CD4-positive, alpha-beta memory T cell (primary cell): ENCODE measurements around the gene THRA. TPM values are rescaled to one million over a fixed set of nuclear protein-coding genes. Genes with fewer than 3 reads are reported as not detected.
A peak's percentile ranks its signal among the peaks of the same experiment; 100 is the strongest.

ENCODE experiments used
- CTCF ChIA-PET: fragments of 350-600 bp; sonication (Branson Sonifier 250); formaldehyde crosslinking; loops from one replicate; lab custom pipeline; 2021; ENCODE audit warnings: inconsistent platforms; ENCODE audit not compliant: partially characterized antibody; lab: Charles Lee
- POLR2A ChIA-PET: fragments of 350-600 bp; sonication (Branson Sonifier 250); formaldehyde crosslinking; loops from one replicate; lab custom pipeline; 2021; ENCODE audit not compliant: partially characterized antibody; lab: Charles Lee
- DNase-seq, 5 donors: peaks; one replicate each; pipeline versions ENCODE4 v3.0.0 to v3.0.0-alpha.2; 2020 to 2022; ENCODE audit warnings: mixed read lengths in 1 of 5
- H3K27ac ChIP-seq: one replicate; pipeline ENCODE4 v1.7.0; 2013; ENCODE audit warnings: low read depth, low read length
- H3K27me3 ChIP-seq: 2 replicates; pipeline ENCODE4 v1.7.0; 2013; ENCODE audit warnings: mild to moderate bottlenecking, low read length, moderate library complexity; ENCODE audit not compliant: insufficient read depth
- H3K36me3 ChIP-seq: 2 replicates; pipeline ENCODE4 v1.7.0; 2013; ENCODE audit warnings: mild to moderate bottlenecking, low read length, moderate library complexity; ENCODE audit not compliant: insufficient read depth
- H3K4me1 ChIP-seq: 2 replicates; pipeline ENCODE4 v1.7.0; 2013; ENCODE audit warnings: mild to moderate bottlenecking, low read length, moderate library complexity; ENCODE audit not compliant: insufficient read depth
- H3K4me3 ChIP-seq, 2 donors: one replicate each; pipeline ENCODE4 v1.7.0; 2013; ENCODE audit warnings: low read length in 2 of 2, mild to moderate bottlenecking in 1 of 2
- H3K9me3 ChIP-seq, 2 donors: one replicate each; pipeline ENCODE4 v1.7.0; 2013; ENCODE audit warnings: low read length in 2 of 2, control low read depth in 1 of 2; ENCODE audit not compliant: control insufficient read depth in 1 of 2
- H3K27ac Mint-ChIP-seq, 7 donors: one replicate each; pipeline ENCODE4 v1.8.0; 2020 to 2021; ENCODE audit warnings: mixed read lengths in 7 of 7, mild to moderate bottlenecking in 6 of 7, inconsistent platforms in 3 of 7, moderate library complexity in 3 of 7
- H3K27me3 Mint-ChIP-seq, 2 donors: one replicate each; pipeline ENCODE4 v1.8.0; 2020 to 2021; ENCODE audit warnings: mixed read lengths in 2 of 2
- H3K36me3 Mint-ChIP-seq, 2 donors: one replicate each; pipeline ENCODE4 v1.8.0; 2020 to 2021; ENCODE audit warnings: mixed read lengths in 2 of 2, inconsistent platforms in 1 of 2, mild to moderate bottlenecking in 1 of 2
- H3K4me1 Mint-ChIP-seq, 4 donors: one replicate each; pipeline ENCODE4 v1.8.0; 2020 to 2021; ENCODE audit warnings: mixed read lengths in 4 of 4, mild to moderate bottlenecking in 1 of 4
- H3K4me3 Mint-ChIP-seq, 8 donors: one replicate each; pipeline ENCODE4 v1.8.0; 2020 to 2021; ENCODE audit warnings: mixed read lengths in 8 of 8, mild to moderate bottlenecking in 7 of 8, moderate library complexity in 6 of 8, inconsistent platforms in 3 of 8
- H3K9me3 Mint-ChIP-seq, 8 donors: one replicate each; pipeline ENCODE4 v1.8.0; 2020 to 2021; ENCODE audit warnings: mixed read lengths in 8 of 8, mild to moderate bottlenecking in 5 of 8, inconsistent platforms in 3 of 8, moderate library complexity in 1 of 8
- intact Hi-C: fragments of 100-400 bp; cut with micrococcal nuclease; formaldehyde crosslinking; loops from one replicate; pipeline ENCODE4 v1.15.1; 2023
- polyA plus RNA-seq, 2 donors: library from polyadenylated mRNA; unstranded; fragments of 300-500 nt; fragmentation: Illumina TruSeq; gene quantifications; one replicate each; pipeline ENCODE4 v1.2.3, GENCODE V29; 2021
- total RNA-seq, 2 experiments: library from RNA; stranded (reverse); gene quantifications; one replicate each; pipeline ENCODE4 v1.2.3, GENCODE V29; 2021

Gene THRA
- total and polyA plus RNA-seq, 4 experiments from 2014 or later, result 5.8 to 41.3 (median 23.9) TPM

DNA sequence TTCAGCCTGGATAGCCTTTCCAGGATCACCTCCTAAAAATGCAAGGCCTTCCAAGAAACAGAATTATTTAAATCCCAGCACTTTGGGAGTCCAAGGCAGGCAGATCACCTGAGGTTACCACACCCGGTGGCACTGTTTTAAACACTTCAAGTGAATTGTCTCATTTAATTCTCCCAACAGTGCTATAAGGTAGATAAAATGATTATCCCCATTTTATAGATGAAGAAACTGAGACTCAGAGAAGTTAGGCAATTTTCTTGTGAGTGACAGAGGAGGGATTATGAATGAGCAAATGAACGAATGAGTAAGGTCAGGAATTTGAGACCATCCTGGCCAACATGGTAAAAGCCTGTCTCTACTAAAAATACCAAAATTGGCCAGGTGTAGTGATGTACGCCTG, 16.8 kb downstream of the THRA start:
- H3K36me3 Mint-ChIP-seq, result peaks cover 21 to 38% of the 10 kb centered on the region in 2 donors
- peaks cover 10% of the 10 kb centered on the region for H3K36me3 ChIP-seq
- no peaks in the 10 kb centered on the region for H3K27me3 ChIP-seq
- H3K9me3 ChIP-seq, result no peaks in the 10 kb centered on the region
- ChIA-PET CTCF (interaction anchor here (1.2 to 26.4 kb wide), 3 partner anchors 15 to 70 kb away, joined by 3 to 543 read pairs (median 139); partner anchors contain the start of genes NR1D1 and THRA), POLR2A (no interaction called here)
- intact Hi-C loops, result no loop called here
- peaks cover 11 to 23% (median 18%) of the 10 kb centered on the region in 4 donors for H3K4me1 Mint-ChIP-seq
- no peak overlapping the region for H3K4me3 ChIP-seq
- no peak overlapping the region for H3K4me3 Mint-ChIP-seq
- H3K27ac ChIP-seq, result no peak overlapping the region
- H3K27me3 Mint-ChIP-seq, result no peaks in the 10 kb centered on the region
- peaks cover 17% of the 10 kb centered on the region for H3K4me1 ChIP-seq
- peak overlapping the region in 3 of 7 donors; percentile 25 to 30 (median 29) for H3K27ac Mint-ChIP-seq
- H3K9me3 Mint-ChIP-seq, result peaks cover 0 to 1% (median 0%) of the 10 kb centered on the region in 8 donors
- no peak for DNase-seq

DNA sequence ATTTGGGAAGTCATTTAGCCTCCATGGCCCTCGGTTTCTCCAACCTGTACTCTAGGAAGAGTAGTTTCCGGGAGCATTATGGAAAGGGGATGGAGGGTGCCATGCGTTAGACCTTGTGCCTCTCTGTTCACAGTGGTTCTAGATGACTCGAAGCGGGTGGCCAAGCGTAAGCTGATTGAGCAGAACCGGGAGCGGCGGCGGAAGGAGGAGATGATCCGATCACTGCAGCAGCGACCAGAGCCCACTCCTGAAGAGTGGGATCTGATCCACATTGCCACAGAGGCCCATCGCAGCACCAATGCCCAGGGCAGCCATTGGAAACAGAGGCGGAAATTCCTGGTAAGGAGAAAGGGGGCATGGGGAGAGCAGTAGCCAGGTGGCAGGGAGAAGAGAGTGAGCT, 21.7 kb downstream of the THRA start:
- DNase-seq, result peak in 1 of 5 donors; percentile 4
- Mint-ChIP-seq H3K27ac (peak overlapping the region in 2 of 7 donors; percentile 59 to 61), H3K9me3 (no peaks in the 10 kb centered on the region), H3K36me3 (peaks cover 28 to 49% of the 10 kb centered on the region in 2 donors), H3K4me1 (peaks cover 5 to 19% (median 9%) of the 10 kb centered on the region in 4 donors), H3K27me3 (no peaks in the 10 kb centered on the region), H3K4me3 (no peak overlapping the region)
- H3K36me3 ChIP-seq, result peaks cover 42% of the 10 kb centered on the region
- no peaks in the 10 kb centered on the region for H3K9me3 ChIP-seq
- H3K4me1 ChIP-seq, result peaks cover 5% of the 10 kb centered on the region
- intact Hi-C loops, result no loop called here
- no peak overlapping the region for H3K27ac ChIP-seq
- POLR2A ChIA-PET, result interaction anchor here (0.6 to 1.3 kb wide), 3 partner anchors 9 to 56 kb away, joined by 3 to 5 read pairs (median 5); partner anchors contain the start of gene CASC3
- H3K4me3 ChIP-seq, result no peak overlapping the region
- H3K27me3 ChIP-seq, result no peaks in the 10 kb centered on the region
- CTCF ChIA-PET, result interaction anchor here (0.7 to 3.6 kb wide), 8 partner anchors 10 to 116 kb away, joined by 3 to 54 read pairs (median 10); partner anchors contain the start of gene NR1D1

DNA sequence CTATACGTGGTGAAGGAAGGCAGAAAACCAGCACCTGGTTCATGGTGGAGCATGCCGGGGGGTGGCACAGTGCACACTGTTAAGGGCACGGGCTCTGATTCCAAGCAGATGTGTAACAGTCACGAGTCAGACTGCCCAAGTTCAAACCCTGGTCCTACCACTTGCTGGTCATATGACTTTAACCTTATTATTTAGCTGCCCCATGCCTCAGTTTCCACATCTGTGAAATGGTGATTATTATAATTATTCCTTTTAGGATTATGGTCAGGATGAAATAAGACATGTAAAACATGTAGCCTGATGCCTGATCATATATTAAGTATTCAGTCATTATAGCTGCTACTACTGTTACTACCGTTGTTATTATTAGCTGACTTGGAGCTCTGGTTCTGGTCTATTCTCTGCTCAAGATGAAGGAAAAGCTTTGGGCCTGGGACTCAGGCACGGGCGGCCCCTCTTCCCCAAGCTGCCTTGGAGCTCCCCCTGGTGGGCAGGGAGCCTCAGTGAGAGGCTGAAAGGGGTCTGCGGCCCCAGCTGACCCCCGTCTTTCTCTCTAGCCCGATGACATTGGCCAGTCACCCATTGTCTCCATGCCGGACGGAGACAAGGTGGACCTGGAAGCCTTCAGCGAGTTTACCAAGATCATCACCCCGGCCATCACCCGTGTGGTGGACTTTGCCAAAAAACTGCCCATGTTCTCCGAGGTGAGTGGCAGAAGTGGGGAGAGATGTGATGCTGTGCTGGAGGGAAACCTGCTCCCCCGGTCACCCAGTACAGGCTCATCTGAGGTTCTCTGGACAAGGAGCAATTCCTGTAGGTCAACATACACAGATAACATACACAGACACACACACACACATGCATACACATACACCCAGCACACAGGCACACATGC, 23.6 kb downstream of the THRA start:
- no peak overlapping the region for H3K27ac ChIP-seq
- H3K36me3 Mint-ChIP-seq, result peaks cover 28 to 58% of the 10 kb centered on the region in 2 donors
- H3K4me1 ChIP-seq, result peaks cover 5% of the 10 kb centered on the region
- H3K27ac Mint-ChIP-seq, result peak overlapping the region in 4 of 7 donors; percentile 1 to 77 (median 60)
- H3K36me3 ChIP-seq, result peaks cover 44% of the 10 kb centered on the region
- H3K4me1 Mint-ChIP-seq, result peaks cover 6 to 23% (median 10%) of the 10 kb centered on the region in 4 donors
- H3K9me3 ChIP-seq, result no peaks in the 10 kb centered on the region
- H3K27me3 Mint-ChIP-seq, result no peaks in the 10 kb centered on the region
- H3K27me3 ChIP-seq, result no peaks in the 10 kb centered on the region
- H3K9me3 Mint-ChIP-seq, result no peaks in the 10 kb centered on the region
- ChIA-PET POLR2A (interaction anchor here (0.8 to 1.5 kb wide), 10 partner anchors 10 to 59 kb away, joined by 3 to 10 read pairs (median 4); partner anchors contain the start of genes MED24 and NR1D1), CTCF (interaction anchor here (0.5 to 3.6 kb wide), 33 partner anchors 8 to 198 kb away, joined by 3 to 54 read pairs (median 4); partner anchors contain the start of genes CSF3, MED24, MSL1 and NR1D1)
- intact Hi-C loops, result loop anchor here (1.0 kb wide), 2 partner anchors 24 to 73 kb away; partner anchors contain the start of gene THRA
- no peak overlapping the region for H3K4me3 Mint-ChIP-seq
- H3K4me3 ChIP-seq, result no peak overlapping the region
- peak in 3 of 5 donors; percentile 40 to 52 (median 50) for DNase-seq

DNA sequence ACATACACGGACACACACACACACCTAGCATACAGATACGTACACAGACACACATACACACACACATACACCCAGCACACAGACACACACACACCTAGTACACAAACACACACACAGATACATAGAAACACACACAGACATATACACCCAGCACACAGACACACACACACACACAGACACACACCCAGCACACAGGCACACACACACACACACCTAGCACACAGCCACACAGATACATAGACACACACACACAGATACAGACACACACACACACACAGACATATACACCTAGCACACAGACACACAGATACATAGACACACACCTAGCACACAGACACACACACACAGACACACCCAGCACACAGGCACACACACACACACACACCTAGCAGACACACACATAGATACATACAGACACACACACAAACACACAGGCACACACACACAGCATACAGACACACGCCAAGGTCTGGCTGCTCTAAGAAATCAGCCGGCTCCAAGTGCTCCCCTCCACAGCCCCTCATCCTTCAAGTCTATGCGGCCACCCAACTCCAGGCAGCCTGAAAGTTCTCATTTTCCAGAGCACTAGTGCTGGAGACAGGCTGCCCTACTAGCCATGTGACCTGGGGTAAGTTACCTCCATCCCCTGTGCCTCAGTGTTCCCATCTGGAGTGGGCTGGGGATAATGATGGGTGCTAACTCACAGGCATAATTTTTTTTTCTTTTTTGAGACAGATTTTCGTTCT, 24.5 kb downstream of the THRA start:
- no peak for DNase-seq
- Histone ChIP-seq H3K36me3 (peaks cover 44% of the 10 kb centered on the region), H3K9me3 (no peaks in the 10 kb centered on the region), H3K27me3 (no peaks in the 10 kb centered on the region), H3K4me1 (peaks cover 5% of the 10 kb centered on the region), H3K27ac (no peak overlapping the region), H3K4me3 (no peak overlapping the region)
- H3K27me3 Mint-ChIP-seq, result no peaks in the 10 kb centered on the region
- POLR2A ChIA-PET, result interaction anchor here (0.9 to 1.6 kb wide), 6 partner anchors 12 to 60 kb away, joined by 3 to 5 read pairs (median 4); partner anchors contain the start of gene MED24
- CTCF ChIA-PET, result interaction anchor here (0.9 to 3.6 kb wide), 18 partner anchors 8 to 105 kb away, joined by 3 to 54 read pairs (median 6); partner anchors contain the start of genes CSF3, MED24 and NR1D1
- H3K36me3 Mint-ChIP-seq, result peaks cover 28 to 60% of the 10 kb centered on the region in 2 donors
- intact Hi-C loops, result no loop called here
- H3K4me1 Mint-ChIP-seq, result peaks cover 6 to 27% (median 9%) of the 10 kb centered on the region in 4 donors
- H3K9me3 Mint-ChIP-seq, result no peaks in the 10 kb centered on the region
- peak overlapping the region in 1 of 8 donors; percentile 34 for H3K4me3 Mint-ChIP-seq
- H3K27ac Mint-ChIP-seq, result peak overlapping the region in 5 of 7 donors; percentile 28 to 77 (median 46)

DNA sequence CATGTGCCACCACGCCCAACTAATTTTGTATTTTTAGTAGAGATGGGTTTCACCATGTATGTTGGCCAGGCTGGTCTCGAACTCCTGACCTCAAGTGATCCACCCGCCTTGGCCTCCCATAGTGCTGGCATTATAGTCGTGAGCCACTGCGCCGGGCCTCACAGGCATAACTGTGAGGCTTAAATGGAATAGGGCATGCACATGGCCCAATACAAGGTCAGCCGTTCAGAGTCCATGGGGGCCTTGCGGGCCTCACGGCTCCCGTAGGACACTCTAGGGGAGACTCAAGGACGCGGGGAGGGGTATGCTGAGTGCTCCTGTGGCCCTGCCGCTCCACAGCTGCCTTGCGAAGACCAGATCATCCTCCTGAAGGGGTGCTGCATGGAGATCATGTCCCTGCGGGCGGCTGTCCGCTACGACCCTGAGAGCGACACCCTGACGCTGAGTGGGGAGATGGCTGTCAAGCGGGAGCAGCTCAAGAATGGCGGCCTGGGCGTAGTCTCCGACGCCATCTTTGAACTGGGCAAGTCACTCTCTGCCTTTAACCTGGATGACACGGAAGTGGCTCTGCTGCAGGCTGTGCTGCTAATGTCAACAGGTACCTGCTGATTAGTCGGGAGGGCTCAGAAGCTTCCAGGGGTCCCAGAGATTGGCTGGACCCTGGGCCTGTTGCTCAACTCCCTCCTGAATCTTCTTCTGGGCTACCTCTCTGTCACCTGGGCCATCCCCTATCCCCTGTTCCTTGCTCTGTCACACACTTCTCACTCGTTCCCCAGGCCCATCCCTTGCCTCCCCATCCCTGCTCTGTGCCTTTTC, 25.3 kb downstream of the THRA start:
- peaks cover 6 to 27% (median 9%) of the 10 kb centered on the region in 4 donors for H3K4me1 Mint-ChIP-seq
- no peaks in the 10 kb centered on the region for H3K27me3 Mint-ChIP-seq
- H3K27me3 ChIP-seq, result no peaks in the 10 kb centered on the region
- H3K27ac ChIP-seq, result no peak overlapping the region
- peak overlapping the region in 2 of 7 donors; percentile 55 to 70 for H3K27ac Mint-ChIP-seq
- intact Hi-C loops, result no loop called here
- H3K4me1 ChIP-seq, result peaks cover 5% of the 10 kb centered on the region
- CTCF ChIA-PET, result interaction anchor here (1.0 to 1.7 kb wide), 2 partner anchors 13 to 25 kb away, joined by 4 to 7 read pairs; no protein-coding TSS in a partner anchor
- no peak for DNase-seq
- peaks cover 47% of the 10 kb centered on the region for H3K36me3 ChIP-seq
- H3K4me3 Mint-ChIP-seq, result no peak overlapping the region
- no peak overlapping the region for H3K4me3 ChIP-seq
- POLR2A ChIA-PET, result interaction anchor here (1.1 to 16.2 kb wide), 3 partner anchors 10 to 18 kb away, joined by 3 to 304 read pairs (median 4); partner anchors contain the start of gene THRA
- H3K36me3 Mint-ChIP-seq, result peaks cover 28 to 64% of the 10 kb centered on the region in 2 donors
- H3K9me3 Mint-ChIP-seq, result no peaks in the 10 kb centered on the region
- no peaks in the 10 kb centered on the region for H3K9me3 ChIP-seq
